Keratinocyte (primary cell): Measurements from ENCODE around the gene NEK10.
"Not testable (repeated sequence)": the region's sequence is repeated elsewhere in the genome, so short reads cannot be mapped to it uniquely, and the experiment has no call there.

Experiments used
- EZH2 ChIP-seq: IDR thresholded peaks from one replicate; pipeline ENCODE4 v1.6.1; 2012; ENCODE audit warnings: inconsistent platforms, mild to moderate bottlenecking, low read length, moderate library complexity
- TF ChIP-seq, protein P1 (sequence below), 3 experiments: IDR thresholded peaks in 1 of 3; conservative IDR thresholded peaks in 1 of 3; optimal IDR thresholded peaks in 1 of 3; 2 replicates in 2 of 3; 3 replicates in 1 of 3; pipeline versions ENCODE3 to v1.5.1; 2011; ENCODE audit warnings: low read length in 3 of 3, mild to moderate bottlenecking in 3 of 3, moderate library complexity in 2 of 3, control low read depth in 1 of 3, inconsistent platforms in 1 of 3; ENCODE audit not compliant: insufficient read depth in 2 of 3; ENCODE audit errors: extremely low read depth in 1 of 3

DNA sequence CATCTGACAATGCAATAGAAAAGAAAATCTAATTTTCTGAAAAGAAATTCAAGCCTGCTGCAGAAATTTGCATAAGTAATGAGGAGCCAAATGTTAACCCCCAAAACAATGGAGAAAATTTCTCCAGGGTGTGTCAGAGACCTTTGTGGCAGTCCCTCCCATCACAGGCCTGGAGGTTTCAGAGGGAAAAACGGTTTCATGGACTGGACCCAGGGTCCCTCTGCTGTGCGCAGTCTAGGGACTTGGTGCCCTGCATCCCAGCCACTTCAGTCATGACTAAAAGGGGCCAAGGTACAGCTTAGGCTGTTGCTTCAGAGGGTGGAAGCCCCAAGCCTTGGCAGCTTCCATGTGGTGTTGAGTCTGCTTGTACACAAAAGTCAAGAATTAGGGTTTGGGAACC lies 70.2 kb downstream of the NEK10 start:
- TF ChIP-seq, protein P1, sequence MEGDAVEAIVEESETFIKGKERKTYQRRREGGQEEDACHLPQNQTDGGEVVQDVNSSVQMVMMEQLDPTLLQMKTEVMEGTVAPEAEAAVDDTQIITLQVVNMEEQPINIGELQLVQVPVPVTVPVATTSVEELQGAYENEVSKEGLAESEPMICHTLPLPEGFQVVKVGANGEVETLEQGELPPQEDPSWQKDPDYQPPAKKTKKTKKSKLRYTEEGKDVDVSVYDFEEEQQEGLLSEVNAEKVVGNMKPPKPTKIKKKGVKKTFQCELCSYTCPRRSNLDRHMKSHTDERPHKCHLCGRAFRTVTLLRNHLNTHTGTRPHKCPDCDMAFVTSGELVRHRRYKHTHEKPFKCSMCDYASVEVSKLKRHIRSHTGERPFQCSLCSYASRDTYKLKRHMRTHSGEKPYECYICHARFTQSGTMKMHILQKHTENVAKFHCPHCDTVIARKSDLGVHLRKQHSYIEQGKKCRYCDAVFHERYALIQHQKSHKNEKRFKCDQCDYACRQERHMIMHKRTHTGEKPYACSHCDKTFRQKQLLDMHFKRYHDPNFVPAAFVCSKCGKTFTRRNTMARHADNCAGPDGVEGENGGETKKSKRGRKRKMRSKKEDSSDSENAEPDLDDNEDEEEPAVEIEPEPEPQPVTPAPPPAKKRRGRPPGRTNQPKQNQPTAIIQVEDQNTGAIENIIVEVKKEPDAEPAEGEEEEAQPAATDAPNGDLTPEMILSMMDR (optimal IDR thresholded peaks at IDR 0.05 in 1 of 3, IDR thresholded peaks at IDR 0.05 in 1 of 3, conservative IDR thresholded peaks at IDR 0.05 in 1 of 3; ENCODE audit: extremely low read depth in 1 of 3, insufficient read depth in 2 of 3, low read length in 3 of 3), result not testable (repeated sequence)
- not testable (repeated sequence) for TF ChIP-seq EZH2
